Omental fat pad (tissue), 4 donors: ENCODE data around the gene CNTNAP2. TPM values are rescaled to one million over a fixed set of nuclear protein-coding genes. Genes with fewer than 3 reads are reported as not detected.

Experiments
- ATAC-seq: fragments of 150-250 bp; one replicate; pipeline ENCODE4 v1.9.1; 2016; ENCODE audit warnings: mild to moderate bottlenecking, moderate library complexity; ENCODE audit not compliant: low FRiP score
- DNase-seq: peaks from one replicate; pipeline ENCODE4 v3.0.0-alpha.2; 2019; ENCODE audit warnings: low spot score
- CTCF ChIP-seq, 3 donors: fragments of 450-650 bp; IDR thresholded peaks; one replicate each; pipeline ENCODE4 v1.5.1; 2016 to 2017; ENCODE audit warnings: antibody characterized with exemption in 3 of 3, mild to moderate bottlenecking in 3 of 3, moderate library complexity in 2 of 3
- total RNA-seq, 4 donors: library from RNA; depleted of rRNA; stranded (reverse); fragments of >200 nt; gene quantifications; one replicate each; pipeline ENCODE4 v1.1.0, GENCODE V29; 2016

CNTNAP2 gene
- total RNA-seq, 4 donors from 2014 or later: 0.38 to 1.5 (median 1.1) TPM; not detected in 1

- no peak for DNase-seq
- ATAC-seq: no peak
- TF ChIP-seq CTCF (IDR thresholded peaks at IDR 0.05): no peak
Observed at GRCh38 chr7:147569116-147569913, 1452.7 kb downstream of the CNTNAP2 start.

DNA sequence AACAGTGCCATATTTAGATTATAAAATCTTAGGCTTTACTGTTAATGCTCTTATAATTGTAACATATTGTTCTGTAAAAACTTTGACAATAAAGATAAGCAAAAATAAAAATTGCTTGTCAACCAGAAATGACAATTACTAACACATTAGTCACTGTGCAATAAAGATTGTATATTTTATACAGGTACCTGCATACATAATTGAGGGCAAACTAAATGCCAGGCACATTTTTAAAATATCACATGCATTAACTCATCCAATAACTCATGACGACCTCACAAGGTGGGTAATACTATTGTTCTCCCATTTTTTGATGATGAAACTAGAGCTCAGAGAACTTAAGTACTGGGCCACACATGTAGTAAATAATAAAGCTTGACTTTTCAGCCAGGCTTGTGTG lies 1453.8 kb downstream of the CNTNAP2 start:
- ATAC-seq (no peak), DNase-seq (no peak)
- TF ChIP-seq CTCF (IDR thresholded peaks at IDR 0.05): no peak

DNA sequence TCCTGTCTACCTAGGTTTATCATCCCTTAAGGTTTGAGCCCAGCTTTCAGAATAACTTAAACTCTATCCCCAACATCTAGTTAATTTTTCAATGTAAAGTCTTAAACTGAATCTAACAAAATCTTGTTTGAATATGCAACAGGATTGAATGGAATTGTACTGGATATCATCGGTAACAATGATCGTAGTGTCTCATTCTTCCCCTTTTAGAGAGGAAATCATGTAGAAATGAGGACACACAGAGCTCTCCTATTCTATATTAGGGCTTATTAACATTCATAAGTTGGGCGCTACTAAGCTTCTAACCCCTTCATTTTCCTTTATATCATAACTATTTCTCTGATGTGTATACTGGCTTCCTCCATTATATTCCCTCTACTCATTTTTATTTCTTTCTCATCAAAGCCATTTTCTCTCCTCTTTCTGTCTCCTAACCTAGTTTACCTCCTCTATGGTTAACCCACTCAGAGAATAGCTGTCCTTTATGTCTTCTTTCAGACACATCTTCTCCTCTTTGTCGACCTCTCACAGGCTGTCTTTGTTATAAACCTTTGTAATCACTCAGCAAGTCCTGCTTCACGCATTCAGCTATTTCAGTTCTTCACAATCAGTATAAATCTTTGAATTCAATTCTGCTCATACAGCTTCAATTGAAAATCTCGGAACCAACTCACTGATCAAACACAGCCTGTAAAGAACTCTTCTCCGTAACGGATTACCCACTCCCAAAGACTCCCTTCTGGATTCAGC lies 1455.0 kb downstream of the CNTNAP2 start:
- ATAC-seq (no peak), DNase-seq (no peak)
- no peak for TF ChIP-seq CTCF (IDR thresholded peaks at IDR 0.05)

DNA sequence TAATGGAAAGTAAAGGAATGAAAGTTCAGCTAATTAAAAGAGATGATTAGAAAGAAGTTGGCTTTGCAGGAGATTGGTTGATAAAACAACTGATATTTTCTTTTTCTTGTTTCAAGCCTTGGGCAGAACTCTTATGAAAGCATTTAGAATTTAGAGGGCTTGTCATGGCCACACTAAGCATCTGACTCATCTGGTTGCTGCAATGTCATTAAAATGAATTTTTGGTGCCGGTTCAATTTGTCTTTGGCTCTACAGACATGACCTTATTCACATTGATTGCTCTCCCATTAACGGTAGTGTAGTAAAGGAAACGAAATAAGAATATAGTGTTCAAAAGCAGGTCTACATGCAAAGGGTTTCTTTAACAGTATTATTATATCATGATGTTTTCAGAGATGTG lies 1461.6 kb downstream of the CNTNAP2 start:
- DNase-seq: no peak
- ATAC-seq: no peak
- no peak for TF ChIP-seq CTCF (IDR thresholded peaks at IDR 0.05)

DNA sequence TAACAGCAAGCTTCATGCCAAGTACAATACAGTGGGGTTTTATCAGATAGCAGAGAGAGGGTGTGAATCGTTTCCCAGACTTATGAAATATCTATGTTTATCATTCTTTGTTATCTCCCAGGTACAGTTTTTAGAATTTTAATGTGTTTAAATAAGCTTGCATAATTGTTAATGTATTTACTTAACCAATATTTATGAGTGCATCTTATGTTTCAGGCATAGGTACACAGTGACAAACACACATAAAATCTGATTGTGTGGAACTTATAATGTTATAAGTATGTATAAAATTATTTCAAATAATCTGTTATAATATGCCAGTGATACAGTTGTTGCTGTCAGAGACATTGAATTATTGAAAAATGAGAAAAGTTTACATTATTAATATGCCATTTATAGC lies 1462.5 kb downstream of the CNTNAP2 start:
- DNase-seq (no peak), ATAC-seq (no peak)
- no peak for TF ChIP-seq CTCF (IDR thresholded peaks at IDR 0.05)

DNA sequence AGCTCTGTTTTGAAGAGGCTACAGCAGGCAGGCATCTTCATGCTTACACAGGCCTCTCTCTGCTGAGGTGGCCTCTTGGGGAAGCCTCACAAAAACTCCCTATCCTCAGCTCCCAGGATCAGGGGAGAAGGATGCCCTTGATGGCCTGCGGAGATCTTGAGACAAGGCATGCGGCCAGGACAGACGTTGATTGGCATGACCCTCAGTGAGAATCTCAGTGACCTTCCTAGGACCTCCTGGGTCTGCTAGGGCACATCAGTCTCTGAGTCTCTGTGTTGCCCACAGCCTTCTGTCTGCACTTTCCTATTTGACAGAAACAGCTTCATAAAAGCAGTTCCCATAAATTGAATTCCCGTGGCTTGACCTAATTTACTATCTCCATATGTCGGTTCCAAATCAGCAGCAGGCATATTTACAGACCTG lies 1468.2 kb downstream of the CNTNAP2 start:
- ATAC-seq (no peak), DNase-seq (no peak)
- TF ChIP-seq CTCF (IDR thresholded peaks at IDR 0.05): no peak
